SK-N-SH treated with all-trans-retinoic acid at 6 μM for 48 hours (cell line): ENCODE data around the gene LRRC28.

Experiments
- ATAC-seq: fragments of 200-7000 bp; cut with Tn5 transposase; 3 replicates; pipeline ENCODE4 v1.9.1; 2020; ENCODE audit warnings: mild to moderate bottlenecking, moderate library complexity
- ARNTL ChIP-seq: fragments of 450-650 bp; formaldehyde crosslinking; IDR thresholded peaks from 2 replicates; pipeline ENCODE4 v1.5.0; 2020; ENCODE audit warnings: low read depth, mild to moderate bottlenecking, moderate library complexity, borderline replicate concordance
- BACH2 ChIP-seq: fragments of 250-450 bp; sonication (Bioruptor Pico); IDR thresholded peaks from 2 replicates; pipeline ENCODE4 v1.9.0; 2021; ENCODE audit warnings: mild to moderate bottlenecking, borderline replicate concordance
- CREB5 ChIP-seq: fragments of 250-450 bp; sonication (Bioruptor Pico); IDR thresholded peaks from 2 replicates; pipeline ENCODE4 v1.5.1; 2020; ENCODE audit warnings: low read depth, mild to moderate bottlenecking, moderate library complexity
- CSDC2 ChIP-seq: fragments of 250-450 bp; sonication (Bioruptor Pico); IDR thresholded peaks from 2 replicates; pipeline ENCODE4 v1.5.0; 2020; ENCODE audit warnings: mild to moderate bottlenecking, moderate library complexity
- CSRNP3 ChIP-seq: fragments of 250-450 bp; sonication (Bioruptor Pico); IDR thresholded peaks from 2 replicates; pipeline ENCODE4 v1.5.1; 2021; ENCODE audit warnings: mild to moderate bottlenecking, moderate library complexity
- ESRRG ChIP-seq: fragments of 250-450 bp; sonication (Bioruptor Pico); IDR thresholded peaks from 2 replicates; pipeline ENCODE4 v1.6.1; 2021; ENCODE audit warnings: mild to moderate bottlenecking
- GLIS3 ChIP-seq: fragments of 250-450 bp; sonication (Bioruptor Pico); IDR thresholded peaks from 2 replicates; pipeline ENCODE4 v1.5.0; 2020; ENCODE audit warnings: mild to moderate bottlenecking, moderate library complexity
- ISL1 ChIP-seq: fragments of 250-450 bp; sonication (Bioruptor Pico); IDR thresholded peaks from 2 replicates; pipeline ENCODE4 v2.1.2; 2022; ENCODE audit warnings: mild to moderate bottlenecking, moderate library complexity
- OSR1 ChIP-seq: fragments of 250-450 bp; sonication (Bioruptor Pico); IDR thresholded peaks from 2 replicates; pipeline ENCODE4 v1.8.0; 2022; ENCODE audit warnings: moderate library complexity, mild to moderate bottlenecking, inconsistent platforms
- POU6F1 ChIP-seq: fragments of 250-450 bp; sonication (Bioruptor Pico); IDR thresholded peaks from 2 replicates; pipeline ENCODE4 v1.8.0; 2021; ENCODE audit warnings: low read depth, mild to moderate bottlenecking, moderate library complexity, borderline replicate concordance
- PPARA ChIP-seq: fragments of 250-450 bp; sonication (Bioruptor Pico); IDR thresholded peaks from 2 replicates; pipeline ENCODE4 v1.5.0; 2020; ENCODE audit warnings: mild to moderate bottlenecking, borderline replicate concordance
- RARB ChIP-seq: fragments of 250-450 bp; sonication (Bioruptor Pico); IDR thresholded peaks from 2 replicates; pipeline ENCODE4 v1.8.0; 2021; ENCODE audit warnings: mild to moderate bottlenecking, moderate library complexity
- SNAI2 ChIP-seq: fragments of 250-450 bp; sonication (Bioruptor Pico); IDR thresholded peaks from 2 replicates; pipeline ENCODE4 v1.5.0; 2020; ENCODE audit warnings: mild to moderate bottlenecking, moderate library complexity
- TCF4 ChIP-seq: fragments of 250-450 bp; sonication (Bioruptor Pico); IDR thresholded peaks from 2 replicates; pipeline ENCODE4 v1.8.0; 2021; ENCODE audit warnings: mild to moderate bottlenecking, moderate library complexity, borderline replicate concordance
- TOX ChIP-seq: fragments of 250-450 bp; sonication (Bioruptor Pico); IDR thresholded peaks from 2 replicates; pipeline ENCODE4 v1.8.0; 2021; ENCODE audit warnings: mild to moderate bottlenecking, moderate library complexity, borderline replicate concordance
- ZC3H10 ChIP-seq: fragments of 250-450 bp; sonication (Bioruptor Pico); IDR thresholded peaks from 2 replicates; pipeline ENCODE4 v1.5.1; 2021; ENCODE audit warnings: mild to moderate bottlenecking, moderate library complexity
- ZFP3 ChIP-seq: fragments of 250-450 bp; sonication (Bioruptor Pico); IDR thresholded peaks from 2 replicates; pipeline ENCODE4 v1.5.0; 2020; ENCODE audit warnings: mild to moderate bottlenecking, moderate library complexity
- ZFP30 ChIP-seq: fragments of 450-650 bp; formaldehyde crosslinking; IDR thresholded peaks from 2 replicates; pipeline ENCODE4 v1.5.0; 2022; ENCODE audit warnings: mild to moderate bottlenecking, moderate library complexity
- ZNF565 ChIP-seq: fragments of 450-650 bp; formaldehyde crosslinking; conservative IDR thresholded peaks from 2 replicates; pipeline ENCODE4 v1.5.0; 2020; ENCODE audit warnings: low read depth, mild to moderate bottlenecking, moderate library complexity
- ZNF70 ChIP-seq: fragments of 450-650 bp; formaldehyde crosslinking; IDR thresholded peaks from 2 replicates; pipeline ENCODE4 v1.5.0; 2020; ENCODE audit warnings: mild to moderate bottlenecking, moderate library complexity
- ZNF8 ChIP-seq: fragments of 450-650 bp; formaldehyde crosslinking; IDR thresholded peaks from 2 replicates; pipeline ENCODE4 v1.5.0; 2020; ENCODE audit warnings: mild to moderate bottlenecking, moderate library complexity
- TF ChIP-seq, protein P1 (sequence below): fragments of 250-450 bp; sonication (Bioruptor Pico); IDR thresholded peaks from 2 replicates; pipeline ENCODE4 v1.5.0; 2020; ENCODE audit warnings: mild to moderate bottlenecking, moderate library complexity
- TF ChIP-seq, protein P2 (sequence below): fragments of 250-450 bp; sonication (Bioruptor Pico); IDR thresholded peaks from 2 replicates; pipeline ENCODE4 v1.8.0; 2020; ENCODE audit warnings: mild to moderate bottlenecking, moderate library complexity, borderline replicate concordance

Gene LRRC28

DNA sequence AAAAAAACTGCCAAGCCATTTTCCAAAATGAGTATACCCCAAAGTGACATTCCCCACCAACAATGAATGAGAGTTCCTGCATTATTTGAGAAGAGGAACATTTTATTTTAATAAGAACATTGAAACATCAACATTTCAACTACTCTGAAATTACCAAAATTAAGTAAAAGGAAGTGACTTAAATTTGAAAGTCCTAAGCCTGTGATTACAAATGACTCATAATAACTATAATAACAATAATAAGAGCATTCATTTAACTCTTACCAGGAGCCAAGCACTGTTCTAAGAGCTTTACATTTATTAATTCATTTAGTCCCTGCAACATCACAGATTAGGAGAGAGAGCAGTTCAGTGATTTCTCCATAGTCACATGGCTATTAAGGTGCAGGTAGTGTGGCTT, 32.4 kb downstream of the LRRC28 start:
- ATAC-seq = no peak
- TF ChIP-seq ZC3H10 (CRISPR knock-in tag) = no peak
- TF ChIP-seq ESRRG (CRISPR knock-in tag) = no peak
- TF ChIP-seq CSDC2 (CRISPR knock-in tag) = no peak

DNA sequence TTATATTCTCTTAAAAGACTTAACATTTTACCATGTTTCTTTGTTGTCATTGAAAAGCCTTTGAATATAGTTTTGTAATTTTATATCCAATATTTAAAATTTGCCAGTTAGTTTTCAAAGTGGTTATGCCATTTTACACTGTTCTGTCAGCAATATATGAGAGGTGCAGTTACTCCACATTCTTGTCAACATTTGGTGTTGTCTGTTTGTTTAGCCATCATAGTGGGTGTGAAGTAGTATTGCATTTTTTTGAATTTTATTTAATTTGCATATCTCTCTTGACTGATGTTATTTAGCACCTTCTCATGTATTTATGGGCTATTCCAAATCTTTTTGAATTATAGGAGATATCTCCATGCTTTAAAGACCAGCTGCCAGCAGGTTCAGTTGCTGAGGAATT, 40.4 kb downstream of the LRRC28 start:
- no peak for TF ChIP-seq ZFP30 (CRISPR knock-in tag)
- no peak for TF ChIP-seq ARNTL

GRCh38 chr15:99295840-99296239, 44.6 kb downstream of the LRRC28 start:
- TF ChIP-seq PPARA = no peak
- TF ChIP-seq GLIS3 (CRISPR knock-in tag) = no peak
- no peak for TF ChIP-seq BACH2
- no peak for TF ChIP-seq ESRRG (CRISPR knock-in tag)
- TF ChIP-seq ZFP30 (CRISPR knock-in tag) = no peak
- TF ChIP-seq, protein P1, sequence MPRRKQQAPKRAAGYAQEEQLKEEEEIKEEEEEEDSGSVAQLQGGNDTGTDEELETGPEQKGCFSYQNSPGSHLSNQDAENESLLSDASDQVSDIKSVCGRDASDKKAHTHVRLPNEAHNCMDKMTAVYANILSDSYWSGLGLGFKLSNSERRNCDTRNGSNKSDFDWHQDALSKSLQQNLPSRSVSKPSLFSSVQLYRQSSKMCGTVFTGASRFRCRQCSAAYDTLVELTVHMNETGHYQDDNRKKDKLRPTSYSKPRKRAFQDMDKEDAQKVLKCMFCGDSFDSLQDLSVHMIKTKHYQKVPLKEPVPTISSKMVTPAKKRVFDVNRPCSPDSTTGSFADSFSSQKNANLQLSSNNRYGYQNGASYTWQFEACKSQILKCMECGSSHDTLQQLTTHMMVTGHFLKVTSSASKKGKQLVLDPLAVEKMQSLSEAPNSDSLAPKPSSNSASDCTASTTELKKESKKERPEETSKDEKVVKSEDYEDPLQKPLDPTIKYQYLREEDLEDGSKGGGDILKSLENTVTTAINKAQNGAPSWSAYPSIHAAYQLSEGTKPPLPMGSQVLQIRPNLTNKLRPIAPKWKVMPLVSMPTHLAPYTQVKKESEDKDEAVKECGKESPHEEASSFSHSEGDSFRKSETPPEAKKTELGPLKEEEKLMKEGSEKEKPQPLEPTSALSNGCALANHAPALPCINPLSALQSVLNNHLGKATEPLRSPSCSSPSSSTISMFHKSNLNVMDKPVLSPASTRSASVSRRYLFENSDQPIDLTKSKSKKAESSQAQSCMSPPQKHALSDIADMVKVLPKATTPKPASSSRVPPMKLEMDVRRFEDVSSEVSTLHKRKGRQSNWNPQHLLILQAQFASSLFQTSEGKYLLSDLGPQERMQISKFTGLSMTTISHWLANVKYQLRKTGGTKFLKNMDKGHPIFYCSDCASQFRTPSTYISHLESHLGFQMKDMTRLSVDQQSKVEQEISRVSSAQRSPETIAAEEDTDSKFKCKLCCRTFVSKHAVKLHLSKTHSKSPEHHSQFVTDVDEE (CRISPR knock-in tag) = no peak
- TF ChIP-seq TOX (CRISPR knock-in tag) = no peak
- no peak for TF ChIP-seq OSR1
- TF ChIP-seq ARNTL = no peak
- no peak for TF ChIP-seq ZC3H10 (CRISPR knock-in tag)
- TF ChIP-seq CSDC2 (CRISPR knock-in tag) = no peak
- TF ChIP-seq CSRNP3 (CRISPR knock-in tag) = no peak
- TF ChIP-seq, protein P2, sequence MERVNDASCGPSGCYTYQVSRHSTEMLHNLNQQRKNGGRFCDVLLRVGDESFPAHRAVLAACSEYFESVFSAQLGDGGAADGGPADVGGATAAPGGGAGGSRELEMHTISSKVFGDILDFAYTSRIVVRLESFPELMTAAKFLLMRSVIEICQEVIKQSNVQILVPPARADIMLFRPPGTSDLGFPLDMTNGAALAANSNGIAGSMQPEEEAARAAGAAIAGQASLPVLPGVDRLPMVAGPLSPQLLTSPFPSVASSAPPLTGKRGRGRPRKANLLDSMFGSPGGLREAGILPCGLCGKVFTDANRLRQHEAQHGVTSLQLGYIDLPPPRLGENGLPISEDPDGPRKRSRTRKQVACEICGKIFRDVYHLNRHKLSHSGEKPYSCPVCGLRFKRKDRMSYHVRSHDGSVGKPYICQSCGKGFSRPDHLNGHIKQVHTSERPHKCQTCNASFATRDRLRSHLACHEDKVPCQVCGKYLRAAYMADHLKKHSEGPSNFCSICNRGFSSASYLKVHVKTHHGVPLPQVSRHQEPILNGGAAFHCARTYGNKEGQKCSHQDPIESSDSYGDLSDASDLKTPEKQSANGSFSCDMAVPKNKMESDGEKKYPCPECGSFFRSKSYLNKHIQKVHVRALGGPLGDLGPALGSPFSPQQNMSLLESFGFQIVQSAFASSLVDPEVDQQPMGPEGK = no peak
- no peak for TF ChIP-seq POU6F1 (CRISPR knock-in tag)
- TF ChIP-seq SNAI2 (CRISPR knock-in tag) = no peak
- TF ChIP-seq ZNF70 (CRISPR knock-in tag) = no peak
- TF ChIP-seq ZNF8 (CRISPR knock-in tag) = no peak
- TF ChIP-seq ZFP3 (CRISPR knock-in tag) = no peak
- no peak for TF ChIP-seq RARB (CRISPR knock-in tag)
- ATAC-seq = no peak

More for the DNA sequence above, 40.4 kb downstream of the LRRC28 start:
- ATAC-seq = no peak

- ATAC-seq = no peak
- no peak for TF ChIP-seq ZNF565 (CRISPR knock-in tag)
- no peak for TF ChIP-seq ZFP30 (CRISPR knock-in tag)
- no peak for TF ChIP-seq RARB (CRISPR knock-in tag)
- no peak for TF ChIP-seq ZC3H10 (CRISPR knock-in tag)
- TF ChIP-seq ZFP3 (CRISPR knock-in tag) = no peak
- TF ChIP-seq CREB5 = no peak
- TF ChIP-seq ISL1 (CRISPR knock-in tag) = no peak
- no peak for TF ChIP-seq CSRNP3 (CRISPR knock-in tag)
- TF ChIP-seq TCF4 (CRISPR knock-in tag) = no peak
- TF ChIP-seq OSR1 = no peak
- TF ChIP-seq ZNF70 (CRISPR knock-in tag) = no peak
- no peak for TF ChIP-seq ZNF8 (CRISPR knock-in tag)
- no peak for TF ChIP-seq BACH2
- TF ChIP-seq POU6F1 (CRISPR knock-in tag) = no peak
- no peak for TF ChIP-seq TOX (CRISPR knock-in tag)
- TF ChIP-seq PPARA = no peak
- no peak for TF ChIP-seq GLIS3 (CRISPR knock-in tag)
These were observed 45.1 kb downstream of the LRRC28 start for GRCh38 chr15:99296386-99296785.
